ENCODE measurements around the gene CEP131.

CEP131 gene

GRCh38 chr17:81222906-81223761 lies at the start of gene CEP131:
Gene CEP131, minus strand, starts transcription at chr17:81222965. Its CDS starts 2,909 bp downstream, at chr17:81220056.
- DNase-seq: peak; percentile 89

GRCh38 chr17:81271226-81271625 lies 48.5 kb upstream of the CEP131 start:
- no peak for DNase-seq

- DNase-seq: no peak
These were observed 47.5 kb upstream of the CEP131 start for GRCh38 chr17:81270279-81270678.

- DNase-seq: no peak
These were observed 44.8 kb upstream of the CEP131 start for GRCh38 chr17:81267390-81268067.

GRCh38 chr17:81265576-81265975 lies 42.8 kb upstream of the CEP131 start:
- DNase-seq: no peak

GRCh38 chr17:81264640-81265039 lies 41.9 kb upstream of the CEP131 start:
- DNase-seq: no peak

- DNase-seq: no peak
These were observed 40.8 kb upstream of the CEP131 start for GRCh38 chr17:81263371-81264181.

- DNase-seq: no peak
These were observed 39.0 kb upstream of the CEP131 start for GRCh38 chr17:81261582-81262336.

GRCh38 chr17:81261096-81261495 lies 38.3 kb upstream of the CEP131 start:
- no peak for DNase-seq

GRCh38 chr17:81260641-81261040 lies 37.9 kb upstream of the CEP131 start:
- no peak for DNase-seq

GRCh38 chr17:81260171-81260570 lies 37.4 kb upstream of the CEP131 start:
- DNase-seq: no peak

GRCh38 chr17:81259058-81259605 lies 36.4 kb upstream of the CEP131 start:
- no peak for DNase-seq

GRCh38 chr17:81258292-81258691 lies 35.5 kb upstream of the CEP131 start:
- no peak for DNase-seq

- DNase-seq: no peak
These were observed 34.8 kb upstream of the CEP131 start for GRCh38 chr17:81257533-81257932.

GRCh38 chr17:81256616-81257015 lies 33.9 kb upstream of the CEP131 start:
- no peak for DNase-seq

- DNase-seq: peak; percentile 92
These were observed 32.4 kb upstream of the CEP131 start for GRCh38 chr17:81254955-81255717.

- DNase-seq: peak; percentile 11
These were observed 30.8 kb upstream of the CEP131 start for GRCh38 chr17:81253358-81254131.

- no peak for DNase-seq
These were observed 30.2 kb upstream of the CEP131 start for GRCh38 chr17:81252987-81253329.

GRCh38 chr17:81252326-81252986 lies 29.7 kb upstream of the CEP131 start:
- no peak for DNase-seq

GRCh38 chr17:81251709-81252301 lies 29.0 kb upstream of the CEP131 start:
- DNase-seq: peak; percentile 76

Measured in NCI-H1417 treated with DMSO at 0.1 percent for 48 hours (cell line).